Subcutaneous adipose tissue (tissue), 4 donors: ENCODE data around the gene FAM177A1. TPM values are rescaled to one million over a fixed set of nuclear protein-coding genes. Genes with fewer than 3 reads are reported as not detected.

ENCODE experiments used
- CTCF ChIP-seq: fragments of 450-650 bp; IDR thresholded peaks from one replicate; pipeline ENCODE4 v1.5.1; 2016; ENCODE audit warnings: low read depth, mild to moderate bottlenecking, control low read depth, antibody characterized with exemption, moderate library complexity
- total RNA-seq, 4 donors: library from RNA; depleted of rRNA; stranded (reverse); fragments of >200 nt; gene quantifications; one replicate each; pipeline ENCODE4 v1.1.0, GENCODE V29; 2016

The FAM177A1 gene
- total RNA-seq, 4 donors from 2014 or later: 23.3 to 58.6 (median 40.5) TPM

- TF ChIP-seq CTCF: no peak
Measured at GRCh38 chr14:35073486-35073885, 27.4 kb downstream of the FAM177A1 start.

DNA sequence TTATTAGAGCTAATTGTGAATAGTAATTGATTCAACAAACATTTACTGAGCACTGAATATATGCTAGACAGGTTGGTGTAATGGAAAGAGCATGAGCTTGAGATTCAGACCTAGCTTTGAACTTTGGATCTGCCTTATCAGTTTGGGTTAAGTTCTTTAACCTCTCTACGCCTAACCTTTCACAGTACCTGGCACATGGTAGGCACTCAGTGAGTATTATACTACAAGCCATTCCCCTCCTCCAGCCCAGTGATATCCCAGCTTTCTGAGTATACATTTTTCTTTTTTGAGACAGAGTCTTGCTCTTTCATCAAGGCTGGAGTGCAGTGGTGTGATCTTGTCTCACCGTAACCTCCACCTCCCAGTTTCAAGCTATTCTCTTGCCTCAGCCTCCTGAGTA lies 32.0 kb downstream of the FAM177A1 start:
- no peak for TF ChIP-seq CTCF

DNA sequence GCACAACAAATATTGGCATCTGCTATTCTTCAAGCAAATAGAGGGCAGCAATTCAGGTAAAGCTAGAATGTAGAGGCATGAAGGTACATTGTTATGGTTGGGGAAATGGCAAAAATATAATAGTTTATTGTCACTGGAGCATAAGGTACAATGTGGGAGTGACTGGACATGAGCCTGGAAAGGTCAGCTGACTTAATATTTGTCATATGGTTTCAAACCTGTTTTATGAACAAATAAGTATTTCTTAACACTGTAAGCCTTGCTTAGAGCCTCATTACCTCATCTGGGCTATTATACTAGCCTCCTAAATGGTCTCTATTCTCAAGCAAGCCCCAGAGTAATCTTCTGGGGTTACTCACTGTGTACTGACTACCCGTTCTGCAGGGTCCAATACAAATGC lies 33.7 kb downstream of the FAM177A1 start:
- TF ChIP-seq CTCF: no peak

DNA sequence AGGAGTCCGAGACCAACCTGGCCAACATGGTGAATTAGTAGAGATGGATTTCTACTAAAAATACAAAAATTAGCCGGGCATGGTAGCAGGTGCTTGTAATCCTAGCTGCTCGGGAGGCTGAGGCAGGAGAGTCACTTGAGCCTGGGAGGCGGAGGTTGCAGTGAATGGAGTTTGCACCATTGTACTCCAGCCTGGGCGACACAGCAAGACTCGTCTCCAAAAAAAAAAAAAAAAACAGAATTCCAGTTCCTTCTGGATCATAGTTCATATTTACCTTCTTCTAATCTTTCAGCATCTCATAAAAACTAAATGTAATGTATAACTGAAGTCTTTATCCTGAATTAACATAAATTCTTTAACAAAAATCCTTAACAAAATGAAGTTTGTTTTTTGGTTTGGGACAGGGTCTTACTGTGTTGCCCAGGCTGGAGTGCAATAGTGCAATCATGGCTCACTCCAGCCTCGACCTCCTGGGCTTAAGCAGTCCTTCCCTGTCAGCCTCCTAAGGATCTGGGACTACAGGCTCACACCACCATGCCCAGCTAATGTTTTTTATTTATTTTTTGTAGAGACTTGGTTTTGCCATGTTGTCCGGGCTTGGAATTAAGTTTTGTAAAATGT lies 37.6 kb downstream of the FAM177A1 start:
- TF ChIP-seq CTCF: no peak

DNA sequence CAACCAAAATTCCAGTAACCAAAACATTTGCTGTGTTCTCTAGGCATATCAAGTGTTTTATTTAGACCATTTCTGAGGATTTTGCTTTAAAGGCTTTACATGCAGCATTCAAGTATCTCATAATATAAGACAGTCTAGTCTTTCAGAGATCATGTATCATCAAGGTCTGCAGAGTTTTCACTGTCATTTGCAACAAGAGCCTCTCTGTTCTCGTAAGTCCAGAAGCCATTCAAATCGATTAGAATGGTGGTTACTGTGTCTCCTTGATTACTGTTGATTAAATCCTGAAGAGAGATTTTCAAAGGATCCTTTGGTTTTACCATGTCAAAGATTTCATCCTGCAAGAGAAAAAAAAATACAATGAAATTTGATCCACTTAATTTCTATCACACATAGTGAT lies 39.4 kb downstream of the FAM177A1 start:
- TF ChIP-seq CTCF: no peak

DNA sequence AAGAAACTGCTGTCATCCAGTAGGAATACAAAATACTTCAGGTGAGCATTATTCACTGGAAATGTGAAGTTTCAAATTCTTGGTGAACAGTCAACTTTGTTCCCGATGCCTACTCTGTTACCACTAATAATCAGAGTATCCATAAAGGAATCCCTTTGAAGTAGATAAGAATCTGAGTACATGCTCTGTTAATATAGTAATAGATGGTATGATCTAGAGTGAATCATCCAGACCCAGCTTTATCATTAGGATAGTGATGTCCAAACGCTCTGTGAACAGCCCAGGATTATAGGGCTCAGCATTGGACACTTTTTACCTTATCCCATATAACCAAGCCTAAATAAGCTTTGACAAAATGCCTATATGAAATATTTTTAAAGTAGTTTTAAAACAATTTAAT lies 42.4 kb downstream of the FAM177A1 start:
- TF ChIP-seq CTCF: no peak

GRCh38 chr14:35107866-35108265 lies 61.8 kb downstream of the FAM177A1 start:
- TF ChIP-seq CTCF: no peak
